NB4 (cell line): ENCODE measurements around the gene DNAI2.

Experiments used
- DNase-seq: peaks from one replicate; pipeline ENCODE4 v3.0.0; 2010; ENCODE audit warnings: low read depth
- H3K4me3 ChIP-seq: one replicate; pipeline ENCODE4 v1.5.1; 2011; ENCODE audit warnings: mild to moderate bottlenecking, low read depth, low read length, moderate library complexity
- MAX ChIP-seq: IDR thresholded peaks from 2 replicates; pipeline ENCODE4 v1.6.1; 2011; ENCODE audit warnings: low read depth, low read length
- MYC ChIP-seq: IDR thresholded peaks from 2 replicates; pipeline ENCODE4 v1.6.1; 2011; ENCODE audit warnings: low read depth, low read length
- POLR2A ChIP-seq: IDR thresholded peaks from 2 replicates; pipeline ENCODE4 v1.6.1; 2011; ENCODE audit warnings: mild to moderate bottlenecking; ENCODE audit not compliant: insufficient read length; ENCODE audit errors: extremely low read depth
- TF ChIP-seq, protein P1 (sequence below): IDR thresholded peaks from one replicate; pipeline ENCODE4 v1.5.1; 2012; ENCODE audit warnings: low read depth, low read length

Gene DNAI2

GRCh38 chr17:74350486-74350885 lies 76.5 kb downstream of the DNAI2 start:
- TF ChIP-seq POLR2A (no peak), MAX (no peak), MYC (no peak)
- TF ChIP-seq, protein P1, sequence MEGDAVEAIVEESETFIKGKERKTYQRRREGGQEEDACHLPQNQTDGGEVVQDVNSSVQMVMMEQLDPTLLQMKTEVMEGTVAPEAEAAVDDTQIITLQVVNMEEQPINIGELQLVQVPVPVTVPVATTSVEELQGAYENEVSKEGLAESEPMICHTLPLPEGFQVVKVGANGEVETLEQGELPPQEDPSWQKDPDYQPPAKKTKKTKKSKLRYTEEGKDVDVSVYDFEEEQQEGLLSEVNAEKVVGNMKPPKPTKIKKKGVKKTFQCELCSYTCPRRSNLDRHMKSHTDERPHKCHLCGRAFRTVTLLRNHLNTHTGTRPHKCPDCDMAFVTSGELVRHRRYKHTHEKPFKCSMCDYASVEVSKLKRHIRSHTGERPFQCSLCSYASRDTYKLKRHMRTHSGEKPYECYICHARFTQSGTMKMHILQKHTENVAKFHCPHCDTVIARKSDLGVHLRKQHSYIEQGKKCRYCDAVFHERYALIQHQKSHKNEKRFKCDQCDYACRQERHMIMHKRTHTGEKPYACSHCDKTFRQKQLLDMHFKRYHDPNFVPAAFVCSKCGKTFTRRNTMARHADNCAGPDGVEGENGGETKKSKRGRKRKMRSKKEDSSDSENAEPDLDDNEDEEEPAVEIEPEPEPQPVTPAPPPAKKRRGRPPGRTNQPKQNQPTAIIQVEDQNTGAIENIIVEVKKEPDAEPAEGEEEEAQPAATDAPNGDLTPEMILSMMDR: no peak
- DNase-seq: no peak
- no peak overlapping the region for H3K4me3 ChIP-seq

GRCh38 chr17:74351552-74352210 lies 77.6 kb downstream of the DNAI2 start:
- no peak for DNase-seq
- H3K4me3 ChIP-seq: no peak overlapping the region
- no peak for TF ChIP-seq MYC
- no peak for TF ChIP-seq POLR2A
- TF ChIP-seq, protein P1: no peak
- TF ChIP-seq MAX: no peak

DNA sequence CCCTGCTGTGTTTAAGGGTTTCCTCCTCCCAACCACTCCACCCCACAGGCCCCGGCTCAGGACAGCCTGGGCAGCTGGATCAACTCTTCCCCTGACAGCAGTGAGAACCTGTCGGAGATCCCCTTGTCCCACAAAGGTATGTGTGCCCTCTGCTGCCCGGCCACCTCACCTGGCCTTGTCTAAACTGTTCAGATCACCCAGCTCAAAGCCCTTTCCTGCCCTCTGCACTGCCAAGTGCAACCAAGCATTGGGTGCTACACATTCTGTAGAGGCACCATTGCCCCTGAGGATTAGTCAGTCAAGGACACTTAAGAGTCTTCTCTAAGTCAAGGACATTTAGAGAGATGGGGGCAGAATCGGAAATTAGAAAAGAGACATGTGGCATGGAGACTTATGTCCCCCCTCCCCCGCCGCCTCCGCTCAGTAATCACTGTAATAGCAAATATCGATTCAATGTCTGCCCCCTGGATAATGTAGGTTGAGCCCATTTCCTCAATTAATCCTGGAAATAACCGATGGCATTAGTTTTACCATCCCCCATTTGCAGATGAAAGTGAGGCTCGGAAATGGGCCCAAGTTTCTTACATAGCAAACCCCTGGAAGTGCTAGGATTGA lies 79.5 kb downstream of the DNAI2 start:
- no peak overlapping the region for H3K4me3 ChIP-seq
- TF ChIP-seq, protein P1: no peak
- no peak for TF ChIP-seq MAX
- no peak for TF ChIP-seq POLR2A
- no peak for DNase-seq

GRCh38 chr17:74354123-74354522 lies 80.1 kb downstream of the DNAI2 start:
- DNase-seq: peak; percentile 78
- H3K4me3 ChIP-seq: no peak overlapping the region
- TF ChIP-seq, protein P1: peak; percentile 98
- TF ChIP-seq MYC (no peak), MAX (0 out of 2 replicates have a peak, but pooled peaks have one; percentile 16), POLR2A (no peak)

DNA sequence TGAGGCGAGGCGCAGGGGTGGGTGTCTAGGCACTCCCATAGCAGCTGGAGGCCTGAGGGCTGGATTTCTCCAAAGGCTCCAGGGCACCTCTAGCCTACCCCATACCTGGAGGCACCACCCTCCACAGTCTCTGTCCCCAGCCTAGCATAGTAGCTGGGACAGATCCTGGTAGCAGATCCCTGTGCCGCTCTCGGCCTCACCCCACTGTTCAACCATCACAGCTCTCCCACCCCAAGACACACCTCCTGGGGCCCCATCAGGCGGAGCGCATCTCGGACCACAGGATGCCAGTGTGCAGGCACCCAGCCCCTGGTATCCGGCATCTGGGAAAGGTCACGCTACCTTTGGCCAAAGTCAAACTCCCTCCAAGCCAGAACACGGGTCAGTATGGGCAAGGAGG lies 80.5 kb downstream of the DNAI2 start:
- no peak overlapping the region for H3K4me3 ChIP-seq
- TF ChIP-seq, protein P1: no peak
- TF ChIP-seq MYC (no peak), MAX (no peak), POLR2A (no peak)
- DNase-seq: no peak

DNA sequence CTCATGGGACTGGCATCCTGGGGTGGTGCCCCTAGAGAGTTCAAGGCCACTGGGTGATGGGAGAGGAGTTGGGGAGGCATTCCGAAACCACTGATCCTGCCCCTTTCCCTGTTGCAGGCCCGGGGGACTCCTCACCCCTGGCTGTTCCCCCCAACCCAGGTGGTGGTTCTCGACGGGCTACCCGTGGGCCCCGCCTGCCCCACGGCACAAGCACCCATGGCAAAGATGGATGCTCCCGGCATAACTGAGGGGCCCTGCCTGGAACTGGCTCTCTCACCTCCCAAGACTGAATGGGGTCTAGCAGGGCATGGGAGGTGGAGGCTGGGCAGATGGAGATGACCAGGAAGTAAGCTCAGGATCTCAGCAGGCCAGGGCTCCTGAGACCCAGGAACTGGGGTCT lies 81.0 kb downstream of the DNAI2 start:
- TF ChIP-seq MYC (no peak), POLR2A (no peak), MAX (no peak)
- TF ChIP-seq, protein P1: no peak
- DNase-seq: no peak
- H3K4me3 ChIP-seq: no peak overlapping the region
